Duodenal mucosa (tissue), 2 donors: Measurements from ENCODE around the gene JPH4.

Experiments used
- H3K27ac ChIP-seq: one replicate; pipeline ENCODE4 v1.7.0; 2013; ENCODE audit warnings: low read depth, low read length
- H3K27me3 ChIP-seq, 2 donors: one replicate each; pipeline ENCODE4 v1.7.0; 2013; ENCODE audit warnings: low read length in 2 of 2, control low read depth in 1 of 2; ENCODE audit not compliant: insufficient read depth in 2 of 2, control insufficient read depth in 1 of 2
- H3K36me3 ChIP-seq, 2 donors: one replicate each; pipeline ENCODE4 v1.7.0; 2013; ENCODE audit warnings: low read length in 2 of 2, control low read depth in 1 of 2; ENCODE audit not compliant: insufficient read depth in 2 of 2, control insufficient read depth in 1 of 2
- H3K4me1 ChIP-seq, 2 donors: one replicate each; pipeline ENCODE4 v1.7.0; 2013; ENCODE audit warnings: low read length in 2 of 2, control low read depth in 1 of 2; ENCODE audit not compliant: insufficient read depth in 2 of 2, control insufficient read depth in 1 of 2
- H3K4me3 ChIP-seq, 2 donors: one replicate each; pipeline ENCODE4 v1.7.0; 2013; ENCODE audit warnings: low read length in 2 of 2, low read depth in 1 of 2
- H3K9ac ChIP-seq, 2 donors: one replicate each; pipeline ENCODE4 v1.7.0; 2013; ENCODE audit warnings: low read length in 2 of 2, low read depth in 1 of 2
- H3K9me3 ChIP-seq, 2 donors: one replicate each; pipeline ENCODE4 v1.7.0; 2013; ENCODE audit warnings: low read length in 2 of 2, control low read depth in 1 of 2; ENCODE audit not compliant: control insufficient read depth in 1 of 2

Gene JPH4

GRCh38 chr14:23565626-23566025 is 13.0 kb downstream of the JPH4 start:
- H3K4me1 ChIP-seq = peaks cover 17 to 18% of the 10 kb centered on the region in 2 donors
- H3K27me3 ChIP-seq = no peaks in the 10 kb centered on the region
- peaks cover 14 to 50% of the 10 kb centered on the region in 2 donors for H3K36me3 ChIP-seq
- no peak overlapping the region for H3K4me3 ChIP-seq
- H3K9ac ChIP-seq = no peak overlapping the region
- no peak overlapping the region for H3K27ac ChIP-seq
- H3K9me3 ChIP-seq = no peaks in the 10 kb centered on the region

- Histone ChIP-seq H3K9me3 (no peaks in the 10 kb centered on the region), H3K9ac (no peak overlapping the region), H3K4me3 (no peak overlapping the region), H3K4me1 (peaks cover 17 to 18% of the 10 kb centered on the region in 2 donors), H3K27me3 (no peaks in the 10 kb centered on the region), H3K36me3 (peaks cover 18 to 55% of the 10 kb centered on the region in 2 donors), H3K27ac (no peak overlapping the region)
Observed at GRCh38 chr14:23564876-23565275, 13.7 kb downstream of the JPH4 start.

GRCh38 chr14:23564181-23564812 is 14.3 kb downstream of the JPH4 start:
- H3K9me3 ChIP-seq = no peaks in the 10 kb centered on the region
- peaks cover 22 to 60% of the 10 kb centered on the region in 2 donors for H3K36me3 ChIP-seq

GRCh38 chr14:23563473-23564180 is 15.0 kb downstream of the JPH4 start:
- H3K27ac ChIP-seq = no peak overlapping the region
- H3K4me3 ChIP-seq = no peak overlapping the region
- H3K27me3 ChIP-seq = no peaks in the 10 kb centered on the region
- no peaks in the 10 kb centered on the region for H3K9me3 ChIP-seq
- H3K9ac ChIP-seq = no peak overlapping the region
- peaks cover 28 to 67% of the 10 kb centered on the region in 2 donors for H3K36me3 ChIP-seq
- H3K4me1 ChIP-seq = peaks cover 16 to 20% of the 10 kb centered on the region in 2 donors

More at GRCh38 chr14:23564181-23564812, 14.3 kb downstream of the JPH4 start:
- Histone ChIP-seq H3K4me1 (peaks cover 17 to 18% of the 10 kb centered on the region in 2 donors), H3K4me3 (no peak overlapping the region), H3K27me3 (no peaks in the 10 kb centered on the region), H3K9ac (no peak overlapping the region), H3K27ac (no peak overlapping the region)

- Histone ChIP-seq H3K4me3 (no peak overlapping the region), H3K9ac (no peak overlapping the region), H3K36me3 (peaks cover 30 to 71% of the 10 kb centered on the region in 2 donors), H3K27me3 (no peaks in the 10 kb centered on the region), H3K4me1 (peaks cover 14 to 21% of the 10 kb centered on the region in 2 donors), H3K27ac (no peak overlapping the region), H3K9me3 (no peaks in the 10 kb centered on the region)
Observed at GRCh38 chr14:23562822-23563472, 15.6 kb downstream of the JPH4 start.

GRCh38 chr14:23561873-23562821 is 16.4 kb downstream of the JPH4 start:
- Histone ChIP-seq H3K9me3 (no peaks in the 10 kb centered on the region), H3K4me3 (no peak overlapping the region), H3K27me3 (no peaks in the 10 kb centered on the region), H3K4me1 (peaks cover 17 to 28% of the 10 kb centered on the region in 2 donors), H3K27ac (no peak overlapping the region), H3K36me3 (peaks cover 30 to 71% of the 10 kb centered on the region in 2 donors), H3K9ac (no peak overlapping the region)

GRCh38 chr14:23561259-23561658 is 17.3 kb downstream of the JPH4 start:
- Histone ChIP-seq H3K9me3 (no peaks in the 10 kb centered on the region), H3K27me3 (no peaks in the 10 kb centered on the region), H3K27ac (no peak overlapping the region), H3K9ac (no peak overlapping the region), H3K4me3 (no peak overlapping the region), H3K36me3 (peaks cover 30 to 71% of the 10 kb centered on the region in 2 donors), H3K4me1 (peaks cover 17 to 27% of the 10 kb centered on the region in 2 donors)

GRCh38 chr14:23559926-23560520 is 18.6 kb downstream of the JPH4 start:
- peaks cover 29 to 59% of the 10 kb centered on the region in 2 donors for H3K36me3 ChIP-seq
- H3K4me1 ChIP-seq = peaks cover 17 to 25% of the 10 kb centered on the region in 2 donors

More at GRCh38 chr14:23559926-23560520, 18.6 kb downstream of the JPH4 start:
- H3K27me3 ChIP-seq = no peaks in the 10 kb centered on the region
- H3K9me3 ChIP-seq = no peaks in the 10 kb centered on the region
- no peak overlapping the region for H3K27ac ChIP-seq
- no peak overlapping the region for H3K9ac ChIP-seq
- H3K4me3 ChIP-seq = no peak overlapping the region
